HL-60 (cell line): ENCODE measurements around the gene TPM4.
"Not testable (repeated sequence)": the region's sequence is repeated elsewhere in the genome, so short reads cannot be mapped to it uniquely, and the experiment has no call there.

Source experiments
- DNase-seq, 2 experiments: peaks; one replicate each; pipeline ENCODE4 v3.0.0-alpha.2; 2010 to 2020; ENCODE audit warnings: low read depth in 1 of 2, low spot score in 1 of 2
- H3K27ac ChIP-seq: fragments of 250-450 bp; sonication (Bioruptor Pico); replicated peaks from 2 replicates; pipeline ENCODE4 v1.5.1; 2020; ENCODE audit warnings: mild to moderate bottlenecking, moderate library complexity
- H3K27me3 ChIP-seq: fragments of 250-450 bp; sonication (Bioruptor Pico); 2 replicates; pipeline ENCODE4 v1.5.1; 2021; ENCODE audit warnings: mild to moderate bottlenecking, moderate library complexity; ENCODE audit not compliant: insufficient read depth, poor library complexity, severe bottlenecking
- H3K4me3 ChIP-seq: replicated peaks from 2 replicates; pipeline ENCODE4 v1.5.1; 2011; ENCODE audit warnings: mild to moderate bottlenecking, control low read depth, low read length; ENCODE audit not compliant: insufficient read depth
- CTCF ChIP-seq: IDR thresholded peaks from one replicate; pipeline ENCODE4 v1.5.1; 2011; ENCODE audit warnings: low read length, control low read depth, inconsistent platforms; ENCODE audit not compliant: insufficient read depth
- GABPA ChIP-seq: IDR thresholded peaks from 2 replicates; pipeline ENCODE4 v1.6.1; 2012; ENCODE audit warnings: low read depth
- POLR2AphosphoS5 ChIP-seq: IDR thresholded peaks from 2 replicates; pipeline ENCODE4 v1.6.1; 2012; ENCODE audit warnings: low read depth
- REST ChIP-seq: IDR thresholded peaks from 2 replicates; pipeline ENCODE4 v1.6.1; 2012; ENCODE audit warnings: low read depth; ENCODE audit not compliant: insufficient replicate concordance
- SPI1 ChIP-seq: IDR thresholded peaks from 2 replicates; pipeline ENCODE4 v1.6.1; 2012; ENCODE audit warnings: low read depth, mild to moderate bottlenecking, borderline replicate concordance

The TPM4 gene

DNA sequence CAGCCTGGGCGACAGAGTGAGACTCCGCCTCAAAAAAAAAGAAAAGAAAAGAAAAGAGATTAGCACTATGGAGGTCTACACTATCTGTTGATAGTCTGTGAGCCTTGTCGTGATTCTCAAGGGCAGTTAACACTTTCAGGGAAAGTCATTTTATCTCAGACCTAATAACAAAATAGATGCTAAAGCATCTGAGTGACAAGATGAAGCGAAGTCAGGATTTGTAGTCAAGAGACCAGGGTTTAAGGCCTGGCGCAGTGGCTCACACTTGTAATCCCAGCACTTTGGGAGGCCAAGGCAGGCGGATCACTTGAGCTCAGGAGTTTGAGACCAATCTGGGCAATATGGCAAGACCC lies 22.1 kb downstream of the TPM4 start:
- Histone ChIP-seq H3K27me3 (no peaks in the 10 kb centered on the region), H3K27ac (no peak overlapping the region), H3K4me3 (no peak overlapping the region)
- no peak for DNase-seq
- TF ChIP-seq REST: no peak

DNA sequence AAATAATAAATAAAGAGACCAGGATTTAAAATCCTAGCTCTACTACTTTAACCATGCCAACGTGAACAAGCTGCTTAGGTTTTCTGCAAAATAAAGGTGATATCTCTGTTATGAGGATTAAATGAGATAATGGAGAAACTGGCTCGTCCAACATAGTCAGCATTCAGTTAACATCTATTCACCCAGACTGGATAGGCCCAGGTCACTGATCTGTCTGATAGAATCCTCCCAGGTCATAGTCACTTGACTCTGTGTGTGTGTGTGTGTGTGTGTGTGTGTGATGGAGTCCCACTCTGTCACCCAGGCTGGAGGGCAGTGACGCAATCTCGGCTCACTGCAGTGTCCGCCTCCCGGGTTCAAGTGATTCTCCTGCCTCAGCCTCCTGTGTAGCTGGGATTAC lies 22.5 kb downstream of the TPM4 start:
- Histone ChIP-seq H3K4me3 (no peak overlapping the region), H3K27me3 (no peaks in the 10 kb centered on the region), H3K27ac (no peak overlapping the region)
- no peak for DNase-seq
- TF ChIP-seq POLR2AphosphoS5 (no peak), SPI1 (no peak), REST (no peak), GABPA (no peak), CTCF (no peak)

DNA sequence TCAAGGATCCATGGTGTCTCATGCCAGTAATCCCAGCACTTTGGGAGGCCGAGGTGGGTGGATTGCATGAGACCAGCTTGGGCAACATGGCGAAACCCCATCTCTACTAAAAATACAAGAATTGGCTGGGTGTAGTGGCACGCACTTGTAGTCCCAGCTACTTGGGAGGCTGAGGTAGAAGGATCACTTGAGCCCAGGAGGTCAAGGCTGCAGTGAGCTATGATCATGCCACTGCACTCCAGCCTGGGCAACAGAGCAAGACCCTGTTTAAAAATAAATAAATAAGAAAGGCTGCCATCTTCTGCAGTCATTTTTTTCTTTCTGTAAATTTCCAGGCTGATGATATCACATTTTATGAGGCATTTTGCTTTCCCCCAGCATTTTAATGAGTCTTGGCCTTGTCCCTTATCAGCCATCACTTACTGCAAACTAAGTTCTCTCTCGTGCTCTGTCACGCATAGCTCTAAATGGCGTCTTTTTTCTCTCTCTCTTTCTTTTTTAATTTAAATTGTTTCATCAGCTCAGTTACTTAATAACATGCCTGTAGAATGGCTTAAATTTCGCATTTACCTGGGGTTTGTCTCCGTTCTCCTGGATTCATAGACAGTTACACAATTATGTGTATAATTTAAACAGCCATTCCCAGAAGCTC lies 23.1 kb downstream of the TPM4 start:
- not testable (repeated sequence) for H3K27ac ChIP-seq, DNase-seq, H3K27me3 ChIP-seq, H3K4me3 ChIP-seq

DNA sequence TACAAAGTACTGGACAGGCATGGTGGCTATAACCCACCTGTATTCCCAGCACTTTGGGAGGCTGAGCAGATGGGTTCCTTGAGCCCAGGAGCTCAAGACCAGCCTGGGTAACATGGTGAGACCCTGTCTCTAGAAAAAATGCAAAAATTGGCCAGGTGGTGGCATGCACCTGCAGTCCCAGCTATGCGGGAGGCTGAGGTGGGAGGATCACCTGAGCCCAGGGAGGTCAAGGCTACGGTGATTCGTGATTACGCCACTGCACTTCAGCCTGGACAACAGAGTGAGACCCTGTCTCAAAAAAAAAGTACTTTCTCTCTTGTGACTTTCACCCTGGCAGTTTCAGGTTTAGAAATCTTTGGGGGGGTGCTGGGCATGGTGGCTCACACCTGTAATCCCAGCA lies 24.2 kb downstream of the TPM4 start:
- no peak for DNase-seq
- TF ChIP-seq POLR2AphosphoS5: no peak
- no peak for TF ChIP-seq SPI1
- TF ChIP-seq REST: no peak
- TF ChIP-seq GABPA: no peak
- TF ChIP-seq CTCF: no peak

More for the DNA sequence above, 24.2 kb downstream of the TPM4 start:
- Histone ChIP-seq H3K4me3 (no peak overlapping the region), H3K27ac (no peak overlapping the region), H3K27me3 (no peaks in the 10 kb centered on the region)
